H1 (cell line): Measurements from ENCODE around the gene OR2A42.
"Not testable (repeated sequence)": the region's sequence is repeated elsewhere in the genome, so short reads cannot be mapped to it uniquely, and the experiment has no call there.

Experiments used
- CBX5 ChIP-seq: fragments of 300-800, 300-1000 bp; sonication (generic); IDR thresholded peaks from 2 replicates; pipeline ENCODE4 v1.7.1; 2016; ENCODE audit warnings: antibody characterized with exemption, low read length, low read depth
- CTCF ChIP-seq, 3 experiments: IDR thresholded peaks; 1 replicate in 2 of 3; 2 replicates in 1 of 3; pipeline versions ENCODE4 v1.5.1 to v1.6.1; 2011; ENCODE audit warnings: low read length in 3 of 3, mild to moderate bottlenecking in 3 of 3, inconsistent platforms in 2 of 3, low read depth in 1 of 3, moderate library complexity in 1 of 3; ENCODE audit not compliant: insufficient read depth in 1 of 3; ENCODE audit errors: control extremely low read depth in 1 of 3
- EGR1 ChIP-seq: IDR thresholded peaks from 2 replicates; pipeline ENCODE4 v1.6.1; 2011; ENCODE audit warnings: low read depth, low read length, borderline replicate concordance
- GTF2F1 ChIP-seq: IDR thresholded peaks from 2 replicates; pipeline ENCODE4 v1.6.1; 2012; ENCODE audit warnings: low read depth, low read length, improper control_type of control experiment, borderline replicate concordance
- JUN ChIP-seq: IDR thresholded peaks from 2 replicates; pipeline ENCODE4 v1.6.1; 2011; ENCODE audit warnings: low read depth, mild to moderate bottlenecking, improper control_type of control experiment, low read length
- PHF8 ChIP-seq: fragments of 200-600 bp; sonication (generic); conservative IDR thresholded peaks from 2 replicates; pipeline ENCODE4 v1.7.1; 2012; ENCODE audit warnings: low read depth, mild to moderate bottlenecking, inconsistent platforms, low read length, moderate library complexity
- POLR2A ChIP-seq, 2 experiments: IDR thresholded peaks; 1 replicate in 1 of 2; 2 replicates in 1 of 2; pipeline ENCODE4 v1.6.1; 2011; ENCODE audit warnings: low read depth in 2 of 2, low read length in 2 of 2, mild to moderate bottlenecking in 2 of 2; ENCODE audit errors: control extremely low read depth in 1 of 2
- RXRA ChIP-seq: IDR thresholded peaks from 2 replicates; pipeline ENCODE4 v1.6.1; 2011; ENCODE audit warnings: low read depth, mild to moderate bottlenecking, low read length, moderate library complexity; ENCODE audit not compliant: insufficient read depth
- SRF ChIP-seq: IDR thresholded peaks from 2 replicates; pipeline ENCODE4 v1.6.1; 2011; ENCODE audit warnings: mild to moderate bottlenecking, low read depth, low read length, moderate library complexity
- TCF12 ChIP-seq: IDR thresholded peaks from 2 replicates; pipeline ENCODE4 v1.6.1; 2011; ENCODE audit warnings: low read depth, mild to moderate bottlenecking, low read length
- TF ChIP-seq, protein P1 (sequence below): IDR thresholded peaks from 2 replicates; pipeline ENCODE4 v1.6.1; 2012; ENCODE audit warnings: low read length, inconsistent platforms

DNA sequence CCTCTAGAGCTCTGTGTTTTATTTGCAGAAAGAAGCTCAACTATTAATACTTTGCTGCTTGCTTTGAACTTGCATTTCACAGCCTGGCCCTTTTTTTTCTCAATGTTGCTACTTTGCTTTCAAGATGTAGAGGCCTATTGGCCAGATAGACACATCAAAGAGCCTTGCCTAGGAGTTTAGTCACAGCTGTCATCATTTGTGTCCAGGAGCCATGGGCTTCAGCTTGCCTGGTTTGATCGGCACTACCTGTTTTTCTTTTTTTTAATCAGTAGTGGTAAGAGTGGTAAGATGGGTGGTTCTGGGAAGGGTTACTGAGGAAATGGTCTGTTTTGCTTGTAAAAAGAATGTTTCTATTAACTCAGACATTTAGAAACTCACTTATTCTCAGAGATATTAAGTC lies 37.4 kb downstream of the OR2A42 start:
- not testable (repeated sequence) for TF ChIP-seq TCF12; CTCF (IDR thresholded peaks at IDR 0.05; ENCODE audit: control extremely low read depth in 1 of 3, insufficient read depth in 1 of 3, low read depth in 1 of 3, low read length in 3 of 3); SRF; EGR1; GTF2F1; CBX5; JUN; POLR2A (IDR thresholded peaks at IDR 0.05; ENCODE audit: control extremely low read depth in 1 of 2, low read depth in 2 of 2, low read length in 2 of 2); PHF8; RXRA
- TF ChIP-seq, protein P1, sequence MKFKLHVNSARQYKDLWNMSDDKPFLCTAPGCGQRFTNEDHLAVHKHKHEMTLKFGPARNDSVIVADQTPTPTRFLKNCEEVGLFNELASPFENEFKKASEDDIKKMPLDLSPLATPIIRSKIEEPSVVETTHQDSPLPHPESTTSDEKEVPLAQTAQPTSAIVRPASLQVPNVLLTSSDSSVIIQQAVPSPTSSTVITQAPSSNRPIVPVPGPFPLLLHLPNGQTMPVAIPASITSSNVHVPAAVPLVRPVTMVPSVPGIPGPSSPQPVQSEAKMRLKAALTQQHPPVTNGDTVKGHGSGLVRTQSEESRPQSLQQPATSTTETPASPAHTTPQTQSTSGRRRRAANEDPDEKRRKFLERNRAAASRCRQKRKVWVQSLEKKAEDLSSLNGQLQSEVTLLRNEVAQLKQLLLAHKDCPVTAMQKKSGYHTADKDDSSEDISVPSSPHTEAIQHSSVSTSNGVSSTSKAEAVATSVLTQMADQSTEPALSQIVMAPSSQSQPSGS, result not testable (repeated sequence)
